Duodenal mucosa (tissue), 2 donors: ENCODE data around the gene STK11.
A peak's percentile ranks its signal among the peaks of the same experiment; 100 is the strongest.
"Not testable (repeated sequence)": the region's sequence is repeated elsewhere in the genome, so short reads cannot be mapped to it uniquely, and the experiment has no call there.

Experiments used
- H3K27ac ChIP-seq: one replicate; pipeline ENCODE4 v1.7.0; 2013; ENCODE audit warnings: low read depth, low read length
- H3K27me3 ChIP-seq, 2 donors: one replicate each; pipeline ENCODE4 v1.7.0; 2013; ENCODE audit warnings: low read length in 2 of 2, control low read depth in 1 of 2; ENCODE audit not compliant: insufficient read depth in 2 of 2, control insufficient read depth in 1 of 2
- H3K36me3 ChIP-seq, 2 donors: one replicate each; pipeline ENCODE4 v1.7.0; 2013; ENCODE audit warnings: low read length in 2 of 2, control low read depth in 1 of 2; ENCODE audit not compliant: insufficient read depth in 2 of 2, control insufficient read depth in 1 of 2
- H3K4me1 ChIP-seq, 2 donors: one replicate each; pipeline ENCODE4 v1.7.0; 2013; ENCODE audit warnings: low read length in 2 of 2, control low read depth in 1 of 2; ENCODE audit not compliant: insufficient read depth in 2 of 2, control insufficient read depth in 1 of 2
- H3K4me3 ChIP-seq, 2 donors: one replicate each; pipeline ENCODE4 v1.7.0; 2013; ENCODE audit warnings: low read length in 2 of 2, low read depth in 1 of 2
- H3K9ac ChIP-seq, 2 donors: one replicate each; pipeline ENCODE4 v1.7.0; 2013; ENCODE audit warnings: low read length in 2 of 2, low read depth in 1 of 2
- H3K9me3 ChIP-seq, 2 donors: one replicate each; pipeline ENCODE4 v1.7.0; 2013; ENCODE audit warnings: low read length in 2 of 2, control low read depth in 1 of 2; ENCODE audit not compliant: control insufficient read depth in 1 of 2

Gene STK11

GRCh38 chr19:1182068-1182467 is 23.5 kb upstream of the STK11 start:
- H3K36me3 ChIP-seq: no peaks in the 10 kb centered on the region
- H3K27ac ChIP-seq: no peak overlapping the region
- no peaks in the 10 kb centered on the region for H3K9me3 ChIP-seq
- no peaks in the 10 kb centered on the region for H3K27me3 ChIP-seq
- H3K4me1 ChIP-seq: peaks cover 24 to 28% of the 10 kb centered on the region in 2 donors
- H3K9ac ChIP-seq: peak overlapping the region in 1 of 2 donors; percentile 9
- H3K4me3 ChIP-seq: no peak overlapping the region

DNA sequence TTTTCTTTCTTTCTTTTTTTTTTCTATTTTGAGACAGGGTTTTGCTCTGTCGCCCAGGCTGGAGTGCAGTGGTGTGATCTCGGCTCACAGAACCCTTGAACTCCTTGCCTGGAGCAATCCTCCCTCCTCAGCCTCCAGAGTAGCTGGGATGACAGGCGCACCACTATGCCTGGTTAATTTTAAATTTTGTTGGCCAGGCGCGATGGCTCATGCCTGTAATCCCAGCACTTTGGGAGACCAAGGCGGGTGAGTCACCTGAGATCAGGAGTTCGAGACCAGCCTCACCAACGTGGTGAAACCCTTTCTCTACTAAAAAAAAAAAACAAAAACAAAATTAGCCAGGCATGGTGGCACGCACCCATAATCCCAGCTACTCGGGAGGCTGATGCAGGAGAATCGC is 22.9 kb upstream of the STK11 start:
- H3K9me3 ChIP-seq: no peaks in the 10 kb centered on the region
- H3K4me1 ChIP-seq: peaks cover 24 to 28% of the 10 kb centered on the region in 2 donors
- H3K36me3 ChIP-seq: no peaks in the 10 kb centered on the region
- H3K27ac ChIP-seq: no peak overlapping the region
- no peaks in the 10 kb centered on the region for H3K27me3 ChIP-seq
- no peak overlapping the region for H3K9ac ChIP-seq
- no peak overlapping the region for H3K4me3 ChIP-seq

DNA sequence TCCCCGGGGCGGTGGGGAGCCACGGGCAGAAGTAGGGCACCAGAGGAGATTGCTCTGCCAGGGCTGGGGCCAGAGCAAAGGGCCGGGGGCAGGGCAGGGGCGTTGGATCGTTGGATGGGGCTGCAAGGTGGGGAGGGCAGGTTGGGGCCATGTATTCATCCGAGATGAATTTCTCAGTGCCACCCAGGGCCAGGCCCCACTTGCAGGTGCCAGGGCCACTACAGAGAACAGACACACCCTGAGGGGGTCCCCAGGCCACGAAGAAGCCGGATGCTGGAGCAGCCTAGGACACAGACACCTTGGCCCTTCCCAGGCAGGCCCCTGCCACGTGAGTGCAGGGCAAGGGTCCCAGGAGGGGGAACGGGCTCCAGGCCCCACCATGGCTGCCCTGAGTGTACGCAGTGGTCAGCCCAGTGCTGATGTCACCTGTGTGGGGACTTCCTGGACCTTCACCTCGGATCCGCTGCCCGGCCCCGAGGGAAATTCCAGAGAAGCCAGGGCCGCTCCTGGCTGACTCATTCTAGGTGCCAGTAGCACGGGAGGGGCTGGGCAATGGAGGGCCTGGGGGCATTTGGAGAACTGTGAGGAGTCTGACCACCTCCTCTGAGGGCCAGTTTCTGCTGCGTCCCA is 21.9 kb upstream of the STK11 start:
- Histone ChIP-seq H3K9ac (no peak overlapping the region), H3K9me3 (no peaks in the 10 kb centered on the region), H3K27ac (peak overlapping the region; percentile 5), H3K27me3 (no peaks in the 10 kb centered on the region), H3K4me3 (no peak overlapping the region), H3K36me3 (no peaks in the 10 kb centered on the region), H3K4me1 (peaks cover 24 to 28% of the 10 kb centered on the region in 2 donors)

- Histone ChIP-seq H3K9me3 (no peaks in the 10 kb centered on the region), H3K9ac (no peak overlapping the region), H3K4me3 (no peak overlapping the region), H3K36me3 (no peaks in the 10 kb centered on the region), H3K27ac (no peak overlapping the region), H3K27me3 (no peaks in the 10 kb centered on the region), H3K4me1 (no peaks in the 10 kb centered on the region)
Observed at GRCh38 chr19:1189419-1189818, 16.2 kb upstream of the STK11 start.

- no peaks in the 10 kb centered on the region for H3K9me3 ChIP-seq
- no peaks in the 10 kb centered on the region for H3K27me3 ChIP-seq
- H3K36me3 ChIP-seq: no peaks in the 10 kb centered on the region
- no peak overlapping the region for H3K4me3 ChIP-seq
- no peak overlapping the region for H3K9ac ChIP-seq
- H3K4me1 ChIP-seq: peaks cover 14% of the 10 kb centered on the region in 2 donors
- H3K27ac ChIP-seq: no peak overlapping the region
Observed at GRCh38 chr19:1199531-1199930, 6.0 kb upstream of the STK11 start.

DNA sequence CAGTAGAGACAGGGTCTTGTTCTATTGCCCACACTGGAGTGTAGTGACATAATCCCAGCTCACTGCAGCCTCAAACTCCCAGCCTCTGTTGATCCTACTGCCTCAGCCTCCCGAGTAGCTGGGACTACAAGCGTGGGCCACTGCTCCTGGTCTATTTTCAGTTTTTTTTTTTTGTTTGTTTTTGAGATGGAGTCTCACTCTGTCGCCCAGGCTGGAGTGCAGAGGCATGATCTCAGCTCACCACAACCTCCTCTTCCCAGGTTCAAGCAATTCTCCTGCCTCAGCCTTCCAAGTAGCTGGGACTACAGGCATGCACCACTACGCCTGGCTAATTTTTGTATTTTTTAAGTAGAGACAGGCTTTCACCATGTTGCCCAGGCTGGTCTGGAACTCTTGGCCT is 5.0 kb upstream of the STK11 start:
- not testable (repeated sequence) for H3K4me3 ChIP-seq, H3K27ac ChIP-seq, H3K9ac ChIP-seq, H3K27me3 ChIP-seq, H3K36me3 ChIP-seq, H3K9me3 ChIP-seq
- H3K4me1 ChIP-seq: peaks cover 20 to 21% of the 10 kb centered on the region in 2 donors

GRCh38 chr19:1206150-1206863 is 729 bp downstream of the STK11 start:
- Histone ChIP-seq H3K27me3 (no peaks in the 10 kb centered on the region), H3K36me3 (peaks cover 0 to 8% of the 10 kb centered on the region in 2 donors), H3K27ac (peak overlapping the region; percentile 32), H3K4me1 (peaks cover 30 to 36% of the 10 kb centered on the region in 2 donors), H3K9ac (peak overlapping the region; percentile 81), H3K4me3 (peak overlapping the region; percentile 75 to 84), H3K9me3 (no peaks in the 10 kb centered on the region)

GRCh38 chr19:1206864-1207450 is 1.4 kb downstream of the STK11 start:
- Histone ChIP-seq H3K36me3 (peaks cover 2 to 9% of the 10 kb centered on the region in 2 donors), H3K9ac (peak overlapping the region; percentile 81), H3K4me1 (peaks cover 30 to 39% of the 10 kb centered on the region in 2 donors)

DNA sequence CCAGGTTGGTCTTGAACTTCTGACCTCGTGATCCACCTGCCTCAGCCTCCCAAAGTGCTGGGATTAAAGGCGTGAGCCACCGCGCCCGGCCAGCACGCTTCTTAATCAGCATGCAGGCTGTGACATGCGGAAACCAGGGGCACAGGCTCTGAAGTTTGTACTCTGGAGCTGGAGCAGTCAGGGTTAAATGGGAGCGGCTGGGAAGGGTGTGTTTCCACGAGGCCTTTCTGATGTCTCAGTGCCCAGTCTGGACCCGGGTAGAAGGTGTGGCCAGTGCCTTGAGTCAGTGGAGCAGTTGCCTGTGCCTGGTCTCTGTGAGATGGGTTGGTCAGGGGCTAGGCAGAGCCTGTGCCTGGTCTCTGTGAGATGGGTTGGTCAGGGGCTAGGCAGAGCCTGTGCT is 3.3 kb downstream of the STK11 start:
- not testable (repeated sequence) for H3K9ac ChIP-seq, H3K27ac ChIP-seq, H3K4me3 ChIP-seq, H3K9me3 ChIP-seq, H3K27me3 ChIP-seq
- Histone ChIP-seq H3K4me1 (peaks cover 30 to 39% of the 10 kb centered on the region in 2 donors), H3K36me3 (peaks cover 2 to 14% of the 10 kb centered on the region in 2 donors)

More at GRCh38 chr19:1206864-1207450, 1.4 kb downstream of the STK11 start:
- peak overlapping the region; percentile 75 to 84 for H3K4me3 ChIP-seq
- H3K27ac ChIP-seq: peak overlapping the region; percentile 88
- no peaks in the 10 kb centered on the region for H3K27me3 ChIP-seq
- H3K9me3 ChIP-seq: no peaks in the 10 kb centered on the region

DNA sequence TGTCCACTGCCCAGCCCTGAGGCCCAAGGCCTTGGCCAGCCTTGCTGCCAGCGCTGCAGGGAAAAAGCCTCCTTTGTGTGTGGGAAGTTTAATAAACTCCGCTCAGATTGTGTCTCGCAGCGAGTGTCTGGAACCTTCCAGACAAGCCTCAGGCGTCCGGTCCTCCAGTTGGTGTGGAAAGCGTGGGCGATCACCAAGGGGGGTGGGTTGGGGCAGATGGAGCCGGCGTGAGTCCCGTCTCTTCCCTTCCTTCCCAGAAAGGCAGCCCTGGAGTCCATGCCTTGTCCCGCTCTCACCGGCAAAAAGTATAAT is 4.6 kb downstream of the STK11 start:
- Histone ChIP-seq H3K27ac (no peak overlapping the region), H3K27me3 (no peaks in the 10 kb centered on the region), H3K9me3 (no peaks in the 10 kb centered on the region), H3K4me3 (no peak overlapping the region), H3K9ac (no peak overlapping the region), H3K36me3 (peaks cover 2 to 14% of the 10 kb centered on the region in 2 donors), H3K4me1 (peaks cover 31 to 37% of the 10 kb centered on the region in 2 donors)
